Skeletal muscle cell (primary cell): ENCODE measurements around the gene CNTNAP5.
A peak's percentile ranks its signal among the peaks of the same experiment; 100 is the strongest.

Source experiments
- DNase-seq: peaks from one replicate; pipeline ENCODE4 v3.0.0-alpha.2; 2010; ENCODE audit warnings: low read depth
- H3K4me3 ChIP-seq: 2 replicates; pipeline ENCODE4 v1.5.1; 2011; ENCODE audit warnings: low read depth, mild to moderate bottlenecking, control low read depth, low read length, moderate library complexity

CNTNAP5 gene

GRCh38 chr2:124050833-124051497, 25.9 kb downstream of the CNTNAP5 start:
- no peak for DNase-seq

GRCh38 chr2:124053796-124054195, 28.7 kb downstream of the CNTNAP5 start:
- no peak overlapping the region for H3K4me3 ChIP-seq
- no peak for DNase-seq

More at GRCh38 chr2:124050833-124051497, 25.9 kb downstream of the CNTNAP5 start:
- H3K4me3 ChIP-seq = no peak overlapping the region

- no peak overlapping the region for H3K4me3 ChIP-seq
- no peak for DNase-seq
These were observed 38.5 kb downstream of the CNTNAP5 start for GRCh38 chr2:124063596-124063995.

GRCh38 chr2:124065636-124066035, 40.5 kb downstream of the CNTNAP5 start:
- no peak for DNase-seq
- H3K4me3 ChIP-seq = no peak overlapping the region

- no peak for DNase-seq
- no peak overlapping the region for H3K4me3 ChIP-seq
These were observed 41.7 kb downstream of the CNTNAP5 start for GRCh38 chr2:124066776-124067175.

DNA sequence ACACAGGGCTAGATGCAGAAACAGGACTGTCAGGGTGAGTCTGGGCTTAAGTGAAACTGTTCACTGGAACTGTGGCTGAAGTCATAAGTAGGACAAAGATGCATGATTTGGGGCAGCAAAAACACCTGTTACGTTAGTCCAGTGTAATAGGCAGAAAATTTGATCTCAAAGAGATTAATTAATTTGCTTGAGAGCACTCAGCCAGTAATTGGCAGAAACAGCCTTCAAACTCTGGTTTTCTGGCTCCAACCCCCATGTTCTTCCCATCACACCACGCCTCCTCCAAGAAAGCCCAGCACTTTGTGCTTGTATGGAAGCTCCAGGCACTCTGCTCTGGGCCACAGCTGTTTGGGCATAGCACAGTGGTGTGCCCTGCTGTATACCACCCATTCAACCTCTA, 54.0 kb downstream of the CNTNAP5 start:
- no peak for DNase-seq

DNA sequence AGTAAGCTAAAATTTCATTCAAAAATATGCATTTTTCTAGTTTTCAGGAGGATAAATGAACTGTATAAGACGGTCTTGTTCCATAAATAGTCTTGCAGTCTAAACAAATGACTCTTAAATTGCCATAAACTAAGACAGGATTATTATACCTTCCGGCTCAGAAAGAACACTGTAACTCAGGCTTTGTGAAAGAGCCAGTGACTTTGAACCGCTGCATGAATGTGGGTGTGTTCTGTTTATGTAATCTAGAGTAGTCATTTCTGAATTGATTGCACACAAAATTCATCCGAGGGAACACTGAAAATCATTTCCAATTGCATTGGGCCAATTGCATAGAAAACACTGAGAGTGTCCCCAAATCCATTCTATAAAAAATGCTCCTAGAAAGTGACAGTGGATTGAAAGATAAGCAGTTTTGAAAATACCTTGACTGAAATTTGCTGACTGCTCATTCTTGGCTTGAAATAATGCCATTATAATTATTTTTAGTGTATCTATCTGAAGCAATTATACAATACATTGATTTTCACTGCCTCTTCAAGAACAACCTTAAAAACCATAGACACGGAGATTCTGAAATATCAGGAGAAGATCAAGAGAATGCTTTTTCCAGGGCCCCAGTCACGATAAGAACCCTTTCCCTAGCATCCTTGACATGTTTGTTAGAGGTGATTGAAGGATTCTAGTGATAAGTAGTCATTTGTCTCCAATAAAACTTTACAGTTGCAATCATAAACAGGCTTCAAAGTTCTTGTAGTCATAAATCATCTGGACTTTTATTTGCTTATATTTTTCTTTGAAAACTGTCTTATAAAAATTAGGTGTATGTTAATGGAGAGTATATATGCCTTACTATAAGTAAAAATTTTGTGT, 55.4 kb downstream of the CNTNAP5 start:
- no peak for DNase-seq
- H3K4me3 ChIP-seq = no peak overlapping the region

More for the DNA sequence above, 54.0 kb downstream of the CNTNAP5 start:
- no peak overlapping the region for H3K4me3 ChIP-seq

GRCh38 chr2:124081154-124081716, 56.1 kb downstream of the CNTNAP5 start:
- H3K4me3 ChIP-seq = no peak overlapping the region
- DNase-seq = peak; percentile 3

DNA sequence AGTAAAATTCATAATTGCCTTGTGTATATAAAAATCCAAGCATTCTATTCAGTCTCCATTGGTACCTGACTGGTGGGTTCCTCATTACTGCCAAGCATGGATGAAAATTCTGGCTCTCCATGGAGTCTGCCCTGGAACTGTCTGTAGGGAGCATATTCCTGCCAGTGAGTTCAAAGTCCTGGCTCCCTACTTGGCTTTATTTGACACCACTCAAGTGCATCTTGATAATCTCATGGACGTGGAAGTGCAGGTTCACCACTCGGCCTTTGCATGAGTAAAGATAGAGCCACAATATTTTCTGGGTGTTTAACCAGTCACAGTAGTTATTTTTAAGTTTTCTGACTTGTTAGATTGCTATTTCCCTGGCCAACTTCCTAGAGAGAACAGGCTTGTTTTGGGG, 63.5 kb downstream of the CNTNAP5 start:
- H3K4me3 ChIP-seq = no peak overlapping the region
- DNase-seq = no peak

DNA sequence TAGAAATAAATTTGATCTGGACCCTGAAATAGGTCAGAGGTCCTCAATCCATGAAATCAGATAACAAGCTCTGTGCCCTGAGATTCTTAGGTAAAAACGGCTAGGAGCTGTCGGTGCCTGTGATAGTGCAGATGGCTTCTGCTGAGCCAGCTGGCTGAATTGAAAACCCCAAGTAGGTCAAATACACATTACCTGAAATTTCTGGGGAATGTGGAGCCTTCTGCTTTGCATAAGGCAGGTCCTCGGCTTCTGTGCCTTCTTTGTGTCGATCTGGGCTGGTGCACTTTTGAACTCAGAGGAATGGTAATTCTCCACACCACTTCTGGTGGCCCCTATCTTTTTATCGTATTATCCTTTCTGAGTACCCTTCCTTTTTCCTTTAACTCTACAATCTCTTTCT, 66.6 kb downstream of the CNTNAP5 start:
- H3K4me3 ChIP-seq = no peak overlapping the region
- no peak for DNase-seq

DNA sequence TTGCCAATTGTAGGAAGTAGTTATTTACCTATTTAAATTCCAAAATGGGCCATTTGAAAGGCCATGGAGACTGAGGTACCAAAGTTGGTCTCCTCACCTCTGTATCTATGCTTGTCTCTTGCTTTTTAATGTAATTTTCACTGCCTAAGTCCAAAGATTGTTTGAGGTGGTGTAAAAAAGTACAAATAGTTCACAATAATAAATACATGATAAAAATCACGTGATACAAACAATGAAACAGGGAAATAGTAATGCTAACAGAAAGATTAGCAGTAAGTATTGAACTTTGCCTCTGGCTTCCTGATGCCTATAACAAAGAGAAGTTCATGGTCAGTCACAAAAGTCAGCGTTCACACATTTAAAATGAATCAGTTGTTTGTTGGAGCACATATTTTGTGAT, 67.6 kb downstream of the CNTNAP5 start:
- no peak overlapping the region for H3K4me3 ChIP-seq
- no peak for DNase-seq

DNA sequence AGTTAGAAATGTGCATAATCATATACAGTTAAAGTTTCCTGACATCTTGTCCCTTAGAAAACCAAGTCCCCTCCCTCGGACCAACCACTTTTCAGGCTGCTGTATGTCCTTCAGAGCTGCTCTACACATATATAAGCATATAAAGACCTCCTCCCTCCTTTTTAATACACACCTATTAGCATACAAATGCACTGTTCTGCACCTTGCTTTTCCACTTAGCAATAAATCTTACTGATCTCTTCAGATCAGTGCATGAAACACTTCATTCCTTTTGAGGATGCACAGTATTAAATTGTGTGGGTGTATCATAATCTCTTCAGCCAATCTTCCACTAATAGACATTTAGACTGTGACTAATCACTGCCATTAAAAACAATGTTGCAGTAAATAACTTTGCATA, 79.8 kb downstream of the CNTNAP5 start:
- DNase-seq = no peak
- no peak overlapping the region for H3K4me3 ChIP-seq

- no peak for DNase-seq
- no peak overlapping the region for H3K4me3 ChIP-seq
These were observed 87.1 kb downstream of the CNTNAP5 start for GRCh38 chr2:124112206-124112605.

DNA sequence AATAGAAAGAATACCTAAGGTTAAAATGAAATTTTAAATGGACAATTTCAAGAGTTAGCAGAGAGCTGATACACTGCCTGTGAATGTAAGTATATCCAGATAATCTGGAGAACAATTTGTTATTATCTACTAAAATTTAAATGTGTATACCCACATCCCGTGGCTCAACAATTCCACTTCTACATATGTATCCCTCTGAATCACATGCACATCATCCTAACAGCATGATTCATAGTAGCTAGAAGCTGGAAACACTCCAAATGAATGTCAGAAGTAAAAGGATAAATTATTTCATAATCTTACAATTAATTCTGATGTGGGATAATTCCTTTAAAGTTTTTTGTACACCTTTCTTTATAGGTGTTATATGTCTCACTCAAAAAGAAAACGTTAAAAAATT, 87.9 kb downstream of the CNTNAP5 start:
- no peak overlapping the region for H3K4me3 ChIP-seq
- DNase-seq = peak; percentile 62

GRCh38 chr2:124120246-124120645, 95.2 kb downstream of the CNTNAP5 start:
- no peak overlapping the region for H3K4me3 ChIP-seq
- no peak for DNase-seq

GRCh38 chr2:124121106-124121505, 96.0 kb downstream of the CNTNAP5 start:
- no peak for DNase-seq
- no peak overlapping the region for H3K4me3 ChIP-seq

DNA sequence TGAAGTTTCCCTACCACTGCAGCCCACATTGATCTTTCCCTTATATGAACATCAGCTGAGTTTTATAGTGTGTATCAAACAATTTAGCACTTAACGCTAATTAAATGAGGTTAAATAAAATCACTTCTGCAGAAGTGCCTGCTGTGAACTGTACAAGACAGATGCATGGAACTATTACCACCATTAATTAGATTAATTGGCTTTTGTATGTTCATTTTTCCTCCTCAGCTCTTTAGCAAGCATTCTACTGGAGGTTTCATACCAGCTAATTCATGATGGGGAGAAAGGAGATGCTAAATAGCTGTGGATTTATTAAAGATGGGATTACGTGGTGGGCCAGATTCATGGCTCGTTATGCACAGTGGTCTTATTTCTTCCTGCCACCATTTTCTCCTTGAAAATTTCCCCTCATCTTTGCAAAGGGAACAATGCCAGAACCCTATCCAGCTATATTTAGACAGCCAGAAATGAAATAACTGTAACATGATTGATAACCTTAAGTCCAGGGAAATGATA, 96.7 kb downstream of the CNTNAP5 start:
- H3K4me3 ChIP-seq = no peak overlapping the region
- no peak for DNase-seq

GRCh38 chr2:124122340-124122739, 97.3 kb downstream of the CNTNAP5 start:
- no peak overlapping the region for H3K4me3 ChIP-seq

DNA sequence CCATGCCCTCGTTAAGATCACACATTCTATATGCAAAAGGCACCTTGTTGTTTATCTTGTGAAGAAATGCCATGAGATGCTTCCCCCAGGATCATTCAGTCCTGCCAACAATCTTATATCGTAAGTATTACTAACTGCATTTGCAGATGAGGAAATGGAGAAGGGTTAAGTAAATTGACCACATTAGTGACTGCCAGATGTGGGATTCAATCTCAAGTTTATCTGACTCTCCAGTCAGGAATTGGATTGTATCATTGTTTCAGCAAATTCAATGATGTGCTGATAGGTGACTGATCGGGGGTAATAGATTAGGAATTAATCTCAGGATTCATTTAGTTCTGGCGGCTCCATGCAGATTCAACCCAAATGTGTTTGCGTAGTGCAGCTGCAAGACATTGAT, 106.2 kb downstream of the CNTNAP5 start:
- DNase-seq = peak; percentile 69
- H3K4me3 ChIP-seq = no peak overlapping the region

More at GRCh38 chr2:124122340-124122739, 97.3 kb downstream of the CNTNAP5 start:
- DNase-seq = no peak

DNA sequence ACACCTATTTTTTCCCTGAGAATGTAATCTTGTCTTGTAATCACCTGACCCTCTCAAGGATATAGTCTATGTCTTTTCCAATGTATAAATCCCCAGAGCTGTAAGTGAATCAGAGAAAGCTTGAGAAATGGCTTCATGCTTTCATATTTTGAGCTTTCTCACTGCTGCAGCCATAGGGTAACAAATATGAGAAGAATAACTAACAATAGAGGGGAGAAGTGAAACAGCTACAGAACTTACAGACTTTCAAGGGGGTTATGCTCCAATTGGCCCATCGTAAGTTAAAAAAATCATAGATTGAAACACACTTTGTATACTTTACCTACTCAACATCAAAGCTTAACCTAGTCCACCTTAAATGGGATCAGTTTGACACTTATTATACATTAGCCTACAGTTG, 111.0 kb downstream of the CNTNAP5 start:
- no peak for DNase-seq
- H3K4me3 ChIP-seq = no peak overlapping the region
